ENCODE results near the gene PLXNA2.

DNA sequence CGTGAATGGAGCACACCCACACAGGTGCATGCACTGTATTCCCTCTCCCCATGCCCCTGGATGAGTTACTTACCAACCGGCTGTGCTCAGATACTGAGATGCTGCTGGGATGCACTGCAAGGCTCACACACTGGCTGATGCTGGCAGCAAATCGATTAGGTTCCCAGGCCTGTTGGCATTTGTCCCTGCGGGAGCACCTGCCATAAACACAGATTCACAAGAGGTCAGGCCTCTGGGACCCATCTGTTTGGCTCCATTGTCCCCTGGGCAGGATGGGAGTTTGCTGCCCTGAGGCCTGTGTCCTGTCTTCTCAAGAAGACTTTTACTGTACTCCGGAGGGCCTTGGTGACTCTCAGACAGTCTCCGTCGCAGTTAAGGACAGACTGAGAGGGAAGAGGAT lies 145.4 kb downstream of the PLXNA2 start:
- TF ChIP-seq CTCF (IDR thresholded peaks at IDR 0.05) (no peak), EZH2 (IDR thresholded peaks at IDR 0.05) (no peak)
